Measurements from ENCODE around the gene BRCA1. TPM values are rescaled to one million over a fixed set of nuclear protein-coding genes. Genes with fewer than 3 reads are reported as not detected.

The BRCA1 gene
- total and polyA plus RNA-seq, 3 donors from 2014 or later: 20.9 to 47.7 (median 28.6) TPM

DNA sequence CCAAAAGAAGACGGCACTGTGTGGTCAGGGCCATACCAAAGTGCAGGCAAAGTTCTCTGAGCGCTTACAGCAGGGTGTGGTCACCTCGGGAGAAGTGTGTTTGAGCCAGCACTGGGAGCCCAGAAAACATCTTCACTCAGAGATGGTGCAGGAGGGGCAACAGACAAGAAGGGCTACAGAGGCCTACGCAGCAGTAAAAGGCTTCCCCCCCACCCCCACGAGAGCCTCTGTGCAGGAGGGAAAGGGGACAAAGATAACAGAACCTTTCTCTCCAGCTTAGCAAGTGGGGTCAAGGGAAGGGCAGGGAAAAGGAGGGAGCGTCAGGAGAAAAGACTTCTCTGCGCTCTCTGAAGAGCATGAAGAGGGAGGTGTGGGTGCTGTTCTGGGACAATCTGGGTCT, 105.7 kb downstream of the BRCA1 start:
- DNase-seq: peak; percentile 65
- Histone ChIP-seq H3K4me3 (no peak overlapping the region), H3K36me3 (ENCODE audit: low read depth, missing control alignments) (no peaks in the 10 kb centered on the region), H3K9me3 (no peaks in the 10 kb centered on the region), H3K27me3 (no peaks in the 10 kb centered on the region), H3K4me1 (peaks cover 44% of the 10 kb centered on the region), H3K27ac (peak overlapping the region in 1 of 2 donors; percentile 94)
- intact Hi-C loops (cut with DNase I; ENCODE audit: low total_unique reads): no loop called here
- WGBS, 2 donors: 19 to 26% methylated on average over 7 of the region's 7 CpGs
- no peak for TF ChIP-seq POLR2A (IDR thresholded peaks at IDR 0.05)
- TF ChIP-seq, protein P1, sequence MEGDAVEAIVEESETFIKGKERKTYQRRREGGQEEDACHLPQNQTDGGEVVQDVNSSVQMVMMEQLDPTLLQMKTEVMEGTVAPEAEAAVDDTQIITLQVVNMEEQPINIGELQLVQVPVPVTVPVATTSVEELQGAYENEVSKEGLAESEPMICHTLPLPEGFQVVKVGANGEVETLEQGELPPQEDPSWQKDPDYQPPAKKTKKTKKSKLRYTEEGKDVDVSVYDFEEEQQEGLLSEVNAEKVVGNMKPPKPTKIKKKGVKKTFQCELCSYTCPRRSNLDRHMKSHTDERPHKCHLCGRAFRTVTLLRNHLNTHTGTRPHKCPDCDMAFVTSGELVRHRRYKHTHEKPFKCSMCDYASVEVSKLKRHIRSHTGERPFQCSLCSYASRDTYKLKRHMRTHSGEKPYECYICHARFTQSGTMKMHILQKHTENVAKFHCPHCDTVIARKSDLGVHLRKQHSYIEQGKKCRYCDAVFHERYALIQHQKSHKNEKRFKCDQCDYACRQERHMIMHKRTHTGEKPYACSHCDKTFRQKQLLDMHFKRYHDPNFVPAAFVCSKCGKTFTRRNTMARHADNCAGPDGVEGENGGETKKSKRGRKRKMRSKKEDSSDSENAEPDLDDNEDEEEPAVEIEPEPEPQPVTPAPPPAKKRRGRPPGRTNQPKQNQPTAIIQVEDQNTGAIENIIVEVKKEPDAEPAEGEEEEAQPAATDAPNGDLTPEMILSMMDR (IDR thresholded peaks at IDR 0.05): no peak

DNA sequence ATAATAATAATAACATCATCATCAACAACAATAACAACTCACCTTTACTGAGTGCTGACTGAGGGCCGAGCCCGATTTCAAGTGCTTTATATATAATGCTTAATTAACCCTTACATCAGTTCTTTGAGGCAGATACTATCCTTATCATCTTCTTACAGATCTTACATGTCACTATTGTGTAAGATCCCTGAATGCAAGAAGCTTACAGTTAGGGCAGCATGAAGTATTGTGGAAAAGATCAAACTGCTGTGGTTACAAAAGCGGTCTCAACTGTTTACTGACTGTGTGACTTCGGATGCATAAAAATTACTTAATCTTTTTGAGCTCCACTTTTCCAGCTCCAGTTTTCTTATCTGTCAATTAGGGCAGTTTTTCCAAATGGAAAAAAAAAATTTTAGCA, 106.2 kb downstream of the BRCA1 start:
- intact Hi-C loops (cut with DNase I; ENCODE audit: low total_unique reads): no loop called here
- TF ChIP-seq, protein P1 (IDR thresholded peaks at IDR 0.05): no peak
- TF ChIP-seq POLR2A (IDR thresholded peaks at IDR 0.05): no peak
- Histone ChIP-seq H3K27ac (peak overlapping the region in 1 of 2 donors; percentile 94), H3K4me1 (peaks cover 49% of the 10 kb centered on the region), H3K27me3 (no peaks in the 10 kb centered on the region), H3K4me3 (no peak overlapping the region), H3K36me3 (ENCODE audit: low read depth, missing control alignments) (no peaks in the 10 kb centered on the region), H3K9me3 (no peaks in the 10 kb centered on the region)
- no peak for DNase-seq
- WGBS, 2 donors: 47 to 71% methylated on average over 4 of the region's 4 CpGs

DNA sequence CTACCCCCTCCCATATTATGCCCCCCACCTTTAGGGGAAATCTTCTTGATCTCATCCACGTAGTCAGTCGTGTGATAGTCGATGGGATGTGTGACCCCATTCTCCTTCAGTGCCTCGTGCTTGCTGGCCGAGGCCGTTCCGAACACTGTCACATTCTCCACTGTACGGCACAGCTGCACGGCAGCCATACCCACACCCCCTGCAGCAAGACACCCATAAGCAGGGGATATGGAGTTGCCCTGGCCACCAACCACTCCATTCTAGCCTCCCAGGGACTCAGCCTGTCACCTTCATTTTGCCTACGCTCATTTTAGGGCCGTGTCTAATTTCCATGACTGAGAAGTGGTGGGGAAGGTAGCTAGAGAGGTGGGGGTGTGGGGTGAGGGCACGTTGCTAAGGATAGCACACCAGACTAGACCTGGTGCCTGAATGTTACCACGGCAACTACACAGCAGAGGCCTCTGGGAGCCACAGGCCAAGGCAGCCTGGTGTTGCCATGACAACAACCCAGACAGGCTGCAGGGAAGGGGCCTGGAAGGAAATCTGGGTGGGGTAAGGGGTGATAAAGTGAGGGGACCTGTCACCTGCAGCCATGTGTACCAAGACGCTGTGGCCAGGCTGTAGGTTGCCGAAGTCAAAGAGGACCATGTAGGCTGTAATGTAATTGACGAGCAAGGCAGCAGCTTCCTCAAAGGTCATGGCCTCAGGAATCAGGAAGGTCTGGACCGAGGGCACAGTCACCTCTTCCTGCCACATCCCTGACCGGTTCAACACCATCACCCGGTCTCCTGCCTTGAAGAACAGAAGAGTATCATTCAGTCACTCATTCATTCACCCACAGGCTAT, 106.9 kb downstream of the BRCA1 start:
- DNase-seq: no peak
- Histone ChIP-seq H3K36me3 (ENCODE audit: low read depth, missing control alignments) (no peaks in the 10 kb centered on the region), H3K9me3 (no peaks in the 10 kb centered on the region), H3K4me1 (peaks cover 51% of the 10 kb centered on the region), H3K27me3 (no peaks in the 10 kb centered on the region), H3K27ac (peak overlapping the region in 1 of 2 donors; percentile 94), H3K4me3 (no peak overlapping the region)
- WGBS, 2 donors: 70 to 71% methylated on average over 19 of the region's 19 CpGs
- intact Hi-C loops (cut with DNase I; ENCODE audit: low total_unique reads): no loop called here
- TF ChIP-seq POLR2A (IDR thresholded peaks at IDR 0.05): no peak
- TF ChIP-seq, protein P1 (IDR thresholded peaks at IDR 0.05): no peak

DNA sequence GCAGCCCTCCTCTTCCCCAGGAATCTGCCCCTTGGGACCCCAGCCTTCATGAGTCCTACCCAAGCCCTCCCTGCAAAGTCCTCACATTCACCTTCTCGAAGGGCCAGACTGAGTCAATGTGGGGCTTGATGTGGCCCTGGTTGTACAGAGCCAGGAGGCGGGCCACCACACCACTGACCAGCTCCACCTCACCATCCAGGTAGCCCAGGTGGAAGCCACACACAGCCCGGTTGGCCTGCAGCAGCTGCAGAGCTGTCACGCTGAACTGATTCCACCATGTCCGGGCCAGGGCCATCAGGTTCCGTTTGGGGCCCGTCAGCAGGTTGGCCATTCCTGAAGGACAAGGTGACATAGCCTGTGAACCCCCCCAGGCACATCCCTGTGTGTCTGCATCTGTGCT, 108.9 kb downstream of the BRCA1 start:
- Histone ChIP-seq H3K4me3 (no peak overlapping the region), H3K36me3 (ENCODE audit: low read depth, missing control alignments) (no peaks in the 10 kb centered on the region), H3K27me3 (no peaks in the 10 kb centered on the region), H3K27ac (peak overlapping the region in 1 of 2 donors; percentile 65), H3K9me3 (no peaks in the 10 kb centered on the region), H3K4me1 (peaks cover 57% of the 10 kb centered on the region)
- DNase-seq: no peak
- TF ChIP-seq, protein P1 (IDR thresholded peaks at IDR 0.05): no peak
- TF ChIP-seq POLR2A (IDR thresholded peaks at IDR 0.05): no peak
- 70 to 93% methylated on average over 2 to 7 of the region's 7 CpGs for WGBS, 2 donors
- intact Hi-C loops (cut with DNase I; ENCODE audit: low total_unique reads): no loop called here
